ENCODE data around the gene ATOSB.

Gene ATOSB

DNA sequence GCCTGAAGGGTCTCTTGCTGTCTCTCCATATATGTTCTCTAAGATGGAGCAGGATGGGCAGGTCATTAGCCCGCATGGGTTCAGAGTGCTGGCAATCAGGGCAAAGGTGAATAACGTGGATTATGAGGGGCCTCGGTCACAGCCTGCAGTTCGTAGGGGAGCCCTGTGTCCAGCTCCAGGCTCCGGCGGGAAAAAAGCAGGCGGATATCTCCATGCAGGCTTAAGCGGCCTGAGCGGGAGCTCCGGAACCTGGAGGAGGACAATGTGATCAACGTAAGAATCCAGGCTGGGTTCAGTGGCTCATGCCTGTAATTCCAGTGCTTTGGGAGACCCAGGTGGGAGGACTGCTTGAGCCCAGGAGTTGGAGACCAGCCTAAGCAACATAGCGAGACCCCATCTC lies 10.5 kb downstream of the ATOSB start:
- TF ChIP-seq, protein P1, sequence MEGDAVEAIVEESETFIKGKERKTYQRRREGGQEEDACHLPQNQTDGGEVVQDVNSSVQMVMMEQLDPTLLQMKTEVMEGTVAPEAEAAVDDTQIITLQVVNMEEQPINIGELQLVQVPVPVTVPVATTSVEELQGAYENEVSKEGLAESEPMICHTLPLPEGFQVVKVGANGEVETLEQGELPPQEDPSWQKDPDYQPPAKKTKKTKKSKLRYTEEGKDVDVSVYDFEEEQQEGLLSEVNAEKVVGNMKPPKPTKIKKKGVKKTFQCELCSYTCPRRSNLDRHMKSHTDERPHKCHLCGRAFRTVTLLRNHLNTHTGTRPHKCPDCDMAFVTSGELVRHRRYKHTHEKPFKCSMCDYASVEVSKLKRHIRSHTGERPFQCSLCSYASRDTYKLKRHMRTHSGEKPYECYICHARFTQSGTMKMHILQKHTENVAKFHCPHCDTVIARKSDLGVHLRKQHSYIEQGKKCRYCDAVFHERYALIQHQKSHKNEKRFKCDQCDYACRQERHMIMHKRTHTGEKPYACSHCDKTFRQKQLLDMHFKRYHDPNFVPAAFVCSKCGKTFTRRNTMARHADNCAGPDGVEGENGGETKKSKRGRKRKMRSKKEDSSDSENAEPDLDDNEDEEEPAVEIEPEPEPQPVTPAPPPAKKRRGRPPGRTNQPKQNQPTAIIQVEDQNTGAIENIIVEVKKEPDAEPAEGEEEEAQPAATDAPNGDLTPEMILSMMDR (IDR thresholded peaks at IDR 0.05; ENCODE audit: extremely low read depth, missing control alignments), result no peak
- DNase-seq (ENCODE audit: low spot score), result no peak

GRCh38 chr9:35104586-35104985 lies 11.1 kb downstream of the ATOSB start:
- TF ChIP-seq, protein P1 (IDR thresholded peaks at IDR 0.05; ENCODE audit: extremely low read depth, missing control alignments), result no peak
- DNase-seq (ENCODE audit: low spot score), result no peak

DNA sequence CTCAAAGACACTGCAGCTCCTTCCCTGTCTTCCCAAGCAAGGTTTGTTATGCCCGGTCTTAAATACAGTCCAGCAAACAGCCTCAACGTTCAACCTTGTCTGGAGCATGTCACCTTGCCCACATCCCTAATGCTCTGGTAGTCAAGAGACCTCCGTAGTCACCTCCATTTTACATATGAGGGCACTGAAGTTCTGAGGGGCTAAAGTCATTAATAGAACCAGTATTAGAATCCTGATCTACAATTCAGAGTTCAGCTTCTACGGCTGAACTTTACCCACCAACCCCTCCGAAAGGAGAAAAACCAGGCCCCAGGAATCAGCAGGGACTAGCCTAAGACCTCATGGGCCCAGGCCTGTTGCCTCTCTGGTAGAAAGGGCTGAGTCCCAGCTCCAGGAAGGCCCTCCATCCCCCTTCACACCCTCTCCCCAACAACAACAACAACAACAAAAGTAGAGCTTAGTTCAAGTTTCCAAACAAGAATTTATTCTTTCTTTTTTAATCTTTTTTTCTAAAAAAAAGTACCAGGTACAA lies 11.9 kb downstream of the ATOSB start:
- DNase-seq (ENCODE audit: low spot score), result no peak

GRCh38 chr9:35102769-35103659 lies 12.6 kb downstream of the ATOSB start, which contains the start of gene STOML2:
Gene STOML2 (minus strand): TSS chr9:35103131. CDS start chr9:35103094, 37 bp downstream.
- DNase-seq (ENCODE audit: low spot score), result peak; percentile 95
- TF ChIP-seq, protein P1 (IDR thresholded peaks at IDR 0.05; ENCODE audit: extremely low read depth, missing control alignments), result no peak

More for the DNA sequence above, 11.9 kb downstream of the ATOSB start:
- TF ChIP-seq, protein P1 (IDR thresholded peaks at IDR 0.05; ENCODE audit: extremely low read depth, missing control alignments), result no peak

DNA sequence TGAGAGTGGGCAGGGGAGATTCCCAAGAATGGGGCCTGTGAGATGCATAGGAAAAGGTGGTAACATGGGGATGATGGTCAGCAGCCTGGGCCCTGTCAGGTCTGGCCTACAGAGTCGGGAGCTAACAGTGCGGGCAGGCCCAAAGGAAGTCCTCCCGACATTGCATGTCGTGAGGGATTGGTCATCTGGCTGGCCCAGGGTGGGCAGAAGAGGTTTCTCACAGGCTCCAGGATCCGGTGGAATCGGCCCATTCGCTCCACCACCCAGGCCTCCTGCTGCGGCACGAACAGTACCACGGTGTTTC lies 13.2 kb downstream of the ATOSB start:
- no peak for DNase-seq (ENCODE audit: low spot score)
- TF ChIP-seq, protein P1 (IDR thresholded peaks at IDR 0.05; ENCODE audit: extremely low read depth, missing control alignments), result no peak

DNA sequence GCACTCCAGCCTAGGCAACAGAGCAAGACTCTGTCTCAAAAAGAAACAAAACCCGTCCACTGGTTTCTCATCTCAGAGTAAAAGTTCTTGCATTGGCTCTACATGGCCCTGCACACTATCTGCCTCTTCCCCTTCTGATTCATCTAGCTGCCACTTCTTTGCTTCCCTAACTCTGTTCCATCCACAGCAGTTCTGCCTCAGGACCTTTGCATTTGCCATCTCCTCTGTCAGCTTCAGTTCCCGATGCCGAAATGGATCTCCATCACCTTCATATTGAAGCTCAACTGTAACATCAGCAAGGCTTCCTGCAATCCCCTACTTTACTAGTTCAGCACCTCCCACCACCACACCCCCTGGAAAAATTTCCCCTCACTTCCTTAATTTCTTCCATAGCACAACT lies 18.1 kb downstream of the ATOSB start:
- TF ChIP-seq, protein P1 (IDR thresholded peaks at IDR 0.05; ENCODE audit: extremely low read depth, missing control alignments), result no peak
- no peak for DNase-seq (ENCODE audit: low spot score)

GRCh38 chr9:35096035-35096849 lies 19.4 kb downstream of the ATOSB start, which contains the start of gene PIGO:
Gene PIGO (minus strand): TSS chr9:35096591. CDS start chr9:35095565, 1,026 bp downstream.
- peak; percentile 89 for DNase-seq (ENCODE audit: low spot score)
- TF ChIP-seq, protein P1 (IDR thresholded peaks at IDR 0.05; ENCODE audit: extremely low read depth, missing control alignments), result peak; percentile 85
